Peyer's patch (tissue), 4 donors: ENCODE data around the gene OR52H1. TPM values are rescaled to one million over a fixed set of nuclear protein-coding genes. Genes with fewer than 3 reads are reported as not detected.

ENCODE experiments used
- DNase-seq, 3 donors: peaks; one replicate each; pipeline ENCODE4 v3.0.0-alpha.2; 2017 to 2019
- H3K27ac ChIP-seq, 4 donors: fragments of 200-600 bp; sonication (generic); one replicate each; pipeline ENCODE4 v1.5.1; 2016 to 2019
- H3K27me3 ChIP-seq, 2 donors: fragments of 200-600 bp; sonication (generic); one replicate each; pipeline ENCODE4 v1.5.1; 2019
- H3K36me3 ChIP-seq, 3 donors: fragments of 200-600 bp; sonication (generic); one replicate each; pipeline ENCODE4 v1.5.1; 2016 to 2019
- H3K4me1 ChIP-seq, 4 donors: fragments of 200-600 bp; sonication (generic); one replicate each; pipeline ENCODE4 v1.5.1; 2016 to 2019
- H3K4me3 ChIP-seq, 4 donors: fragments of 200-600 bp; sonication (generic); 1 replicate in 3 of 4; 2 replicates in 1 of 4; pipeline ENCODE4 v1.5.1; 2016 to 2019; ENCODE audit warnings: mild to moderate bottlenecking in 1 of 4
- H3K9me3 ChIP-seq, 4 donors: fragments of 200-600 bp; sonication (generic); one replicate each; pipeline ENCODE4 v1.5.1; 2016 to 2019; ENCODE audit warnings: mild to moderate bottlenecking in 1 of 4
- POLR2A ChIP-seq, 2 donors: fragments of 450-650 bp; IDR thresholded peaks; one replicate each; pipeline ENCODE4 v1.5.1; 2017; ENCODE audit warnings: antibody characterized with exemption in 2 of 2, mild to moderate bottlenecking in 2 of 2, moderate library complexity in 2 of 2
- total RNA-seq, 4 donors: library from RNA; depleted of rRNA; stranded (reverse); fragments of >200 nt; gene quantifications; one replicate each; pipeline ENCODE4 v1.1.0, GENCODE V29; 2016
- TF ChIP-seq, protein P1 (sequence below), 6 experiments: fragments of 450-650 bp in 4 of 6; fragments of 200-600 bp in 2 of 6; sonication (generic) in 1 of 6; IDR thresholded peaks; one replicate each; pipeline ENCODE4 v1.5.1; 2017 to 2019; ENCODE audit warnings: antibody characterized with exemption in 6 of 6, mild to moderate bottlenecking in 3 of 6, moderate library complexity in 1 of 6

OR52H1 gene
- total RNA-seq, 4 donors from 2014 or later, result not detected

DNA sequence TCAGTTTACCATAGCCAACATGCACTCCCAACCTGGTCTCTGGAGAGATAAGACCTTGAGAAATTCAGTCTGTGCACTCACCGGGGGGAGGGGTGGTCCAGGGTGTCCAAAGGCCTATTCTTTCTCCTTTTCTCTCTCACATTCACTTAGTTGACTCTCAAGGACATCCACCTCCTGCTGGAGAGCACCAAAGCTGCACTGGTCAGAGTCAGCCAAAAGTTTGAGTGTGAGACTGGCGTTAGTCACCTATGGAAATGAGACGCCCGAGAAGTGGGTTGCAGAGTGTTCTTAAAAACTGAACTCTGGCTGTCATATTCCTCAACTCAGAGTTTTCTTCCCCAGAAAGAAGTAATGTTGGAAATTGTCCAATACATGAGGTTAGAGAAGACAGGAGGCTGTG, 26.8 kb downstream of the OR52H1 start:
- no peak overlapping the region for H3K27ac ChIP-seq
- no peaks in the 10 kb centered on the region for H3K4me1 ChIP-seq
- no peaks in the 10 kb centered on the region for H3K36me3 ChIP-seq
- DNase-seq, result no peak
- H3K4me3 ChIP-seq, result no peak overlapping the region
- no peaks in the 10 kb centered on the region for H3K27me3 ChIP-seq
- TF ChIP-seq POLR2A (IDR thresholded peaks at IDR 0.05), result no peak
- no peaks in the 10 kb centered on the region for H3K9me3 ChIP-seq

DNA sequence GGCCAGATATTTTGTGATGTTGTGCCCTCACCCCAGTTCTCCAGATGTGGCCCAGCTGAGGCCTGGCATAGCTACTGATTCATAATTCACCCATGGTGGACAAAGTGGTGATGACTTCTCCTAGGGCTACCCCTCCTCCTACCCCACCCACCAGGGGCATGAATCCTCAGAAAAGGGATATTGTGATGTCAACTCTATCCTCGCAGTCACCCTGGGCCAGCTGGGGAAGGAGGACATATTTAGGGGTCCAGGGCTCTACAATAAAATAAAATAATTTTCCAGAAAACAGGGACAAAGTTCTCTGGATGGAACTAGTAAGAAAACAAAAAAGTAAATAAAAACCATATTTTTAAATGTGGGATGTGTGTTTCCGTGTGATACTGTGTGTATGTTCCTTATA, 31.7 kb downstream of the OR52H1 start, which contains the start of gene UBQLNL:
Gene UBQLNL, minus strand, starts transcription at position 101 of the 400 bp plus-strand sequence. CDS start 258 bp downstream, outside the sequence.
- no peak for DNase-seq
- H3K9me3 ChIP-seq, result no peaks in the 10 kb centered on the region
- no peak within 1 kb of the TSS for H3K27ac ChIP-seq
- no peak for TF ChIP-seq POLR2A (IDR thresholded peaks at IDR 0.05)
- TF ChIP-seq, protein P1, sequence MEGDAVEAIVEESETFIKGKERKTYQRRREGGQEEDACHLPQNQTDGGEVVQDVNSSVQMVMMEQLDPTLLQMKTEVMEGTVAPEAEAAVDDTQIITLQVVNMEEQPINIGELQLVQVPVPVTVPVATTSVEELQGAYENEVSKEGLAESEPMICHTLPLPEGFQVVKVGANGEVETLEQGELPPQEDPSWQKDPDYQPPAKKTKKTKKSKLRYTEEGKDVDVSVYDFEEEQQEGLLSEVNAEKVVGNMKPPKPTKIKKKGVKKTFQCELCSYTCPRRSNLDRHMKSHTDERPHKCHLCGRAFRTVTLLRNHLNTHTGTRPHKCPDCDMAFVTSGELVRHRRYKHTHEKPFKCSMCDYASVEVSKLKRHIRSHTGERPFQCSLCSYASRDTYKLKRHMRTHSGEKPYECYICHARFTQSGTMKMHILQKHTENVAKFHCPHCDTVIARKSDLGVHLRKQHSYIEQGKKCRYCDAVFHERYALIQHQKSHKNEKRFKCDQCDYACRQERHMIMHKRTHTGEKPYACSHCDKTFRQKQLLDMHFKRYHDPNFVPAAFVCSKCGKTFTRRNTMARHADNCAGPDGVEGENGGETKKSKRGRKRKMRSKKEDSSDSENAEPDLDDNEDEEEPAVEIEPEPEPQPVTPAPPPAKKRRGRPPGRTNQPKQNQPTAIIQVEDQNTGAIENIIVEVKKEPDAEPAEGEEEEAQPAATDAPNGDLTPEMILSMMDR (IDR thresholded peaks at IDR 0.05), result no peak
- H3K36me3 ChIP-seq, result no peaks in the 10 kb centered on the region
- no peaks in the 10 kb centered on the region for H3K27me3 ChIP-seq
- H3K4me3 ChIP-seq, result no peak within 1 kb of the TSS
- no peaks in the 10 kb centered on the region for H3K4me1 ChIP-seq

DNA sequence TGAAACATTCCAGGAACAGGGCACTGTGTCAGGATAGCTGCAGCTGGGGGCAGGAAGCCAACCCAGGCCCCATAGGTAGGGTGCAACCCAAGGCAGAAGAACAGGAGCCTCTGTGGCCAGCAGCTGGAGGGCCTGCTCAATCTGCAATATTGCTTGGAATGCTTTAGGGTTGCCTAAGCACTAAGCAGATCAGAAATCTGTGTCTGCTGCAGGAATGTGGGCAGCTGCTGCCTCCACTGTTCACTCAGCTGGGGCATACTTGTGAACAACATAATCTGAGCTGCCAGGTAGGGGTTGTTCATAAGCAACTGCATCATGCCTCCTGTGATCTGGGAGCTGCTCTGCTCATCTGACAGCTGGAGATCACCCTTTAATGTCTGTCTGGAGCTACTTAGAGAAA, 33.5 kb downstream of the OR52H1 start:
- H3K9me3 ChIP-seq, result no peaks in the 10 kb centered on the region
- H3K4me1 ChIP-seq, result no peaks in the 10 kb centered on the region
- H3K4me3 ChIP-seq, result no peak overlapping the region
- TF ChIP-seq, protein P1 (IDR thresholded peaks at IDR 0.05), result no peak
- no peaks in the 10 kb centered on the region for H3K36me3 ChIP-seq
- no peak for DNase-seq
- no peak overlapping the region for H3K27ac ChIP-seq
- H3K27me3 ChIP-seq, result no peaks in the 10 kb centered on the region

DNA sequence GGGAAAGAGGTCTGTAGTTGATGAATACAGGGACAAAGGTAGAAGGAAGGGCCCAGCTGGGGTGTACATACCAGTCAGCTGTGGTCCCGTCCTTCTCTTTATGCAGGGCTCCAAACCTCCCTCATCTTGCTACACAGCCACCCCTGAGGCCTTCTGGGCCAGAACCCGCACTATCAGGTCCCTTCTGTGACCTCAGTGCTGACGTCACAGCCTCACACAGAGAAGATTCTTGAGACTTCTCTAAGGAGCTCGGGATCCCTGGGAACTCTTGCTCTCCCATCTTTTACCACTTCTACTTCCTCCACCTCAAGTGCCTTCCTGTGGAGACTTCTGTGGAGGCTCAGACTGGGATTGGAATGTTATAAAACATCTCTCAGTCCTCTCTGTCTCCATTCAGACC, 38.5 kb downstream of the OR52H1 start, which contains the start of gene UBQLN3:
Gene UBQLN3, minus strand, starts transcription at position 155 of the 400 bp plus-strand sequence. CDS start 399 bp downstream, outside the sequence.
- Histone ChIP-seq H3K27me3 (no peaks in the 10 kb centered on the region), H3K27ac (no peak within 1 kb of the TSS), H3K4me3 (no peak within 1 kb of the TSS), H3K4me1 (no peaks in the 10 kb centered on the region), H3K36me3 (no peaks in the 10 kb centered on the region), H3K9me3 (no peaks in the 10 kb centered on the region)
- DNase-seq, result no peak
- TF ChIP-seq POLR2A (IDR thresholded peaks at IDR 0.05), result no peak
- TF ChIP-seq, protein P1 (IDR thresholded peaks at IDR 0.05), result no peak

DNA sequence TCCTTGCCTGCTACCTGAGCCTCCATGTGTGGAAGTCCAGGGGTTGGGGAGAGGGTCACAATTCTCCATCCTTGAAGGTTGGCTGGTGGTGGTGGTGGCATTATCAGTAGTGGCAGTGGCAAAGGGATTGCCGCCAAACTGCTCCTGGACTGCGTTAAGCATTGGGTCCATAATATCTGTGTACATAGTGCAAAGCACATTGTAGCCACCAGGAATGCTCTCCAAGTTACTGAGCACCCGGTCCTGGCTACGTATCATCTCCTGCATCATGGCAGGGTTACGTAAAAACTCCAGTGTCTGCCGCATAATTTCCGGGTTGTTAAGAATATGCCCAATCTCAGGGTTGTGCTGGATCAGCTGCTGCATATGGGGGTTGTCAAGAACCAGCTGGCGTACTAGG, 39.7 kb downstream of the OR52H1 start:
- Histone ChIP-seq H3K27me3 (no peaks in the 10 kb centered on the region), H3K9me3 (no peaks in the 10 kb centered on the region), H3K36me3 (no peaks in the 10 kb centered on the region), H3K4me3 (no peak overlapping the region), H3K27ac (no peak overlapping the region), H3K4me1 (no peaks in the 10 kb centered on the region)
- TF ChIP-seq, protein P1 (IDR thresholded peaks at IDR 0.05), result no peak
- no peak for TF ChIP-seq POLR2A (IDR thresholded peaks at IDR 0.05)
- DNase-seq, result no peak

DNA sequence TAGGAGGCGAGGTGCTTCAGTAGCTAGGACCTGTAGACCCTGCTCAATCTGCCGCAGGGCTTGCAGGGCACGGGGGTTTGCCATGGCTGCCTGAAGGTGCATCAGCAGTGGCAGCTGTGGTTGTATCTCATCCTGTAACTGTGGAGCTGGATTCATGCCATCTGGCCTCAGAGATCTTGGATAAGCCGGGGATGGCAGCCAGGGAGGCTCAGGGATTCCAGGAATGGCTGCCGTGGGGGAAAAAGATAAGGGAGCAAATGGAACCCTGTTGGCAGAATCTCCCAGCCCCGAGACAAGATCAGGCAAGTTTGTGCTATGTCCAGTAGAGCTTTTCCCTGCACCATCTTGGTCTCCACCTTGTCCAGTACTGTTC, 40.4 kb downstream of the OR52H1 start:
- H3K9me3 ChIP-seq, result no peaks in the 10 kb centered on the region
- no peaks in the 10 kb centered on the region for H3K27me3 ChIP-seq
- no peaks in the 10 kb centered on the region for H3K36me3 ChIP-seq
- H3K27ac ChIP-seq, result no peak overlapping the region
- DNase-seq, result no peak
- H3K4me1 ChIP-seq, result no peaks in the 10 kb centered on the region
- H3K4me3 ChIP-seq, result no peak overlapping the region
- TF ChIP-seq, protein P1 (IDR thresholded peaks at IDR 0.05), result no peak
- TF ChIP-seq POLR2A (IDR thresholded peaks at IDR 0.05), result no peak
